HG03066 (cell line): ENCODE results near the gene AFDN.
"Not testable (repeated sequence)": the region's sequence is repeated elsewhere in the genome, so short reads cannot be mapped to it uniquely, and the experiment has no call there.

Source experiments
- ATAC-seq: cut with Tn5 transposase; IDR thresholded peaks from one replicate; pipeline ENCODE4 v1.9.1; 2021; ENCODE audit warnings: low read depth; ENCODE audit not compliant: unreplicated experiment

Gene AFDN

DNA sequence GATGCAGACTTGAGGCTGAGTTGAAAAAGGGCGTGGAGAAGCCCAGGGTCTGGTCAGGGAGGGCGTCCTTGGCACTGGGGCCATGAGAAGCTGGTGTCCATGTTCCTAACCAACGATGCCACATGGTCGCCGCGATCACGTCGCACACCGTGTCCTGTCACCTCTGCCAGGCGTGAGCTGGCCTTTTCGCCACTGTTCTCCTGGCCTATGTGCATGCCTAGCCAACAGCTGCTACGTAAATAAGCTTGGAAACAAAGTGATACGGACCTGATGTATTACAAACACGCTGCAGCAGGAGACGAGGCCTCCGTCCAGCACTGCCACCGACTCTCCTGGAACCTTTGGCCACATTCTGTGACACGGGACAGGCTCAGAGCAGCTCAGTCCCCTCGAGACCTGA lies 148.7 kb downstream of the AFDN start:
- no peak for ATAC-seq

DNA sequence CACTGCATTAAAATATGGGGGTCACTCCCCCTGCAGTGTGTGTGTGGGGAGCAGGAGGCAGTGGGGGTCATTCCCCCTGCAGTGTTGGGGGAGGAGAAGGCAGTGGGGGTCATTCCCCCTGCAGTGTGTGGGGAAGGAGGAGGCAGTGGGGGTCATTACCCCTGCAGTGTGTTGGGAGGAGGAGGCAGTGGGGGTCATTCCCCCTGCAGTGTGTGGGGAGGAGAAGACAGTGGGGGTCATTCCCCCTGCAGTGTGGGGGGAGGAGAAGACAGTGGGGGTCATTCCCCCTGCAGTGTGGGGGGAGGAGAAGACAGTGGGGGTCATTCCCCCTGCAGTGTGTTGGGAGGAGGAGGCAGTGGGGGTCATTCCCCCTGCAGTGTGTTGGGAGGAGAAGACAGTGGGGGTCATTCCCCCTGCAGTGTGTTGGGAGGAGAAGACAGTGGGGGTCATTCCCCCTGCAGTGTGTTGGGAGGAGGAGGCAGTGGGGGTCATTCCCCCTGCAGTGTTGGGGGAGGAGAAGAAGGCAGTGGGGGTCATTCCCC lies 149.5 kb downstream of the AFDN start:
- not testable (repeated sequence) for ATAC-seq

DNA sequence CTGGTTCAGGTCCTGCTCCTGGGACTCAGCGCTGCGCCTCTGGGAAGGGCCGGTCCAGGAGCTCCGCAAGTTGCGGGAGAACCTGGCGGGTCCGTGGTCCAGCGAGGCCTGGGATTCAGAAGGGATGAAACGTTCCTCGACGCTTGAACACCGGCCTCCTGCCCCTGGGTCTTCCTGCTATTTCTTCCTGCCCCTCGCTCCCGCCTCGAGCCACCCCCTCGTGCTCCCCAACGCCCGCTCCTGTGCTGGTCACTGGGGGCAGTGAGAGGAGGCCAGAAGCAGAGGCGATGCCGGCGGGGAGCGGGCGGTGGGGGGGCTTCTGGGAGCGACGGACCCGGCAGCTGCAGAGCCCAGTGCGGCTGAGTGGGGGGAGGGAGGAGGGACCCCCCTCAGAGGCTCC lies 150.0 kb downstream of the AFDN start:
- ATAC-seq, result no peak

DNA sequence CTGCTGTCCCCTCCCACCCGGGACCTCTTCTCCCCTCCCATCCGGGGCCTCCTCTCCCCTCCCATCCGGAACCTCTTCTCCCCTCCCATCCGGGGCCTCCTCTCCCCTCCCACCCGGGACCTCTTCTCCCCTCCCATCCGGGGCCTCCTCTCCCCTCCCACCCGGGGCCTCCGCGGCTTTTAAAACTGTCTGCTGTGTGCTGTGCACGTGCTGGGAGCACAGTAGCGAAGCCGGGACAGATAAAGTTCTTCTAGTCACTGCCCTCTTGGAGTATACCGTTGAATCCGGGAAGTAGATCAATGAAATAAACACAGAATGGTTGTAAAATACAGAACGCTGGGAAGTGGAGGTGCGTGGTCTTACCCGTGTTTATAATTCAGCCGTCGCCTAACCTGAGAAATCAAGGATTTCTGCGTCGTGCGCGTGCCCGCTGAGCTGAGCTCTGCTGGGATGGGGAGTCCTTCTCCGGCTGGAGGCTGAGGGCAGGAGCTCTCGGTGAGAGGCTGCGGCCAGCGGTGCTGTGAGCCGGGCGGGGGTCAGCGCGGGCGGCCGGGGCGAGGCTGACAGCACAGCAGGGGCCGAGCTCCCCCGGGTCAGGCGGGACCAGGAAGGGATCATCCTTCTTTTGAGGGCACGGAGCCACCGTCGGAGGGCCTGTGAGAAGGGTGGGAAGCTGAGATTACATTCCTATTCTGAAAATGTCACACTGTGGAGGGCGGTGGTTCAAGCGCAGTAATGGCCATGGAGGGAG lies 151.2 kb downstream of the AFDN start:
- ATAC-seq, result no peak

DNA sequence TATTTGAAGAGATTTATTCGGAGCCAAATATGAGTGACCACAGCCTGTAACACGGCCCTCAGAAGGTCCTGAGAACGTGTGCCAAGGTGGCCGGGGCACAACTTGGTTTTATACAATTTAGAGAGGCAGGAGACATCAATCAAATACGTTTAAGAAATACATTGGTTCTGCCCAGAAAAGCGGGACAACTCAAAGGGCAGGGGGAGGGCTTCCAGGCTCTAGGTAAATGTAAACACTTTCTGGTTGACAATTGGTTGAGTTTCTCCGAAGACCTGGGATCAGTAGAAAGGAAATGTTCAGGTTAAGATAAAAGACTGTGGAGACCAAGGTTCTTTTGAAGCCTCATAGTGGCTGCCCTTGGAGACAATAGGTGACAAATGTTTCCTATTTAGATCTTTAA lies 151.9 kb downstream of the AFDN start:
- ATAC-seq, result no peak

DNA sequence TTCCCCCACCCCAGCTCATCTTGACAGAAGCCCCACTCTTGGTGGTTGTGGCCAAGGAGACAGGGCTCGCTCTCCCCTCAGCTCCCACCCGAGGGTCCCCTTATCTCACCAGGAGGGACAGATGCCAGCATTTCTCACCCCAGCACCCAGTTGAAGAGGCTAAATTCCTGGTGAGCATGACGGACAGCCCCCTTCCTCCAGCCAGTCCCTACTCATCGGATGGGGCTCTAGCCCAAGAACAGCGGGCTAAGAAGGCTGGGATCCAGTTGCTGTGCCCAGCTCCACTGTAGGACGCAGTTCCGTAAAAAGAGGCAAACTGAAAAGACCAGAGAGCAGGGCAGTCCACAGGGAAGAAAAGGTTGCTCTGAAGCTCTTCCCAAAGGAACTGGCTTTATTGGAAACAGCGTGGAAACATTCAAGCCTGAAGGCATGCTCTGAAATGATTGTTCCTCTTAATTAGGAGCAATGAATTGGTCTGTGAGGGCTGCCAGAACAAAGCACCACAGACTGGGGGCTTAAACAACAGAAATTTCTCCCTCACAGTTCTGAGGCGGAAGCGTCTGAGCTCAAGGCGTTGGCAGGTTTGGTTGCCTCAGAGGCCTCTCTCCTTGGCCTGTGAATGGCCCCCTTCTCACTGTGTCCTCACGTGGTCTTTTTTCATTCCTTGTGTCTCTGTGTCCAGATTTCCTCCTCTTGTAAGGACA lies 152.9 kb downstream of the AFDN start:
- ATAC-seq, result no peak

DNA sequence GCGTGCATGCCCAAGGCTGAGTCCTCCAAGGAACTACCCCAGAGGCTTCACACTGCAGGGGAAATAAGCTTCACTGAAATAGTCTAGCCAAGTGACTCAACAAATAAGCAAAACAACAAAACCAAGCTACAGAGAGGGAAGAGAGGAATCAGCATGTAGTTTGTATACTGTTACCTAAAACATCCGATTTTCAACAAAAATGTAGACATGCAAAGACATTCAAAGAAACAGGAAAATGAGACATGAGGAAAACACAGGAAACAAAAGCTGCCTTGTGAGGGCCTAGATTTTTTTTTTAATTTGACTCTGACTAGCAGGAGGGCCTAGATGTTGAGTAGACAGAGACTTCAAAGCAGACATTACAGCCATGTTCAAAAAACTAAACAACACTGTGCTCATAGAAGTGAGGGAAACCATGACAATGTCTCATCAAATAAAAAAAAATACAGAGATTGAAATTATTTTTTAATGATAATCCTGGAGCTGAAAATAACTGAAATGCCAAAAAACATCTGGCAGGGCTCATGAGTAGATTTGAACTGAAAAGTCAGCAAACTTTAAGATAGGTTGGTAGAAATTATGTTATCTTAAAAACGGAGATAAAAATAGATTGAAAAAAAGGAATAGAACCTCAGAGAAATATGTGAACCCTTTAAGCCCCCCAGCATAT lies 154.3 kb downstream of the AFDN start:
- ATAC-seq, result no peak

DNA sequence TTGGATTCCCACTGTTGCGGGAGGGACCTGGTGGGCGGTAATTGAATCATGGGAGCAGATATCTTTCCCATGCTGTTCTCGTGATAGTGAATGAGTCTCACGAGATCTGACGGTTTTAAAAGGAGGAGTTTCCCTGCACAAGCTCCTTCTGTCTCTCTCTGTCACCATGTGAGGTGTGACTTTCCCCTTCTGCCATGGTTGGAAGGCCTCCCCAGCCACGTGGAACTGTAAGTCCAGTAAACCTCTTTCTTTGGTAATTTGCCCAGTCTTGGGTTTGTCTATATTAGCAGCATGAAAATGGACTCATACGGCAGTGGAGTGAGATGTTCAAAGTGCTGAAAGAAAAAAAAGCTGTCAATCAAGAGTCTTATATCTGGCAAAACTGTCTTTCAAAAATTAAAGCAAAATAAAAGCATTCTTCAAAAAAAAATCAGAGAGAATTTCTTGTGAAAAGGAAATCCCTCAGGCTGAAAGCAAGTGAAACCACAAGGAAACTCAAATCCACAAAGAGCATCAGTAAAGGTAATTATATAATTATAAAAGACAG lies 155.3 kb downstream of the AFDN start:
- no peak for ATAC-seq

DNA sequence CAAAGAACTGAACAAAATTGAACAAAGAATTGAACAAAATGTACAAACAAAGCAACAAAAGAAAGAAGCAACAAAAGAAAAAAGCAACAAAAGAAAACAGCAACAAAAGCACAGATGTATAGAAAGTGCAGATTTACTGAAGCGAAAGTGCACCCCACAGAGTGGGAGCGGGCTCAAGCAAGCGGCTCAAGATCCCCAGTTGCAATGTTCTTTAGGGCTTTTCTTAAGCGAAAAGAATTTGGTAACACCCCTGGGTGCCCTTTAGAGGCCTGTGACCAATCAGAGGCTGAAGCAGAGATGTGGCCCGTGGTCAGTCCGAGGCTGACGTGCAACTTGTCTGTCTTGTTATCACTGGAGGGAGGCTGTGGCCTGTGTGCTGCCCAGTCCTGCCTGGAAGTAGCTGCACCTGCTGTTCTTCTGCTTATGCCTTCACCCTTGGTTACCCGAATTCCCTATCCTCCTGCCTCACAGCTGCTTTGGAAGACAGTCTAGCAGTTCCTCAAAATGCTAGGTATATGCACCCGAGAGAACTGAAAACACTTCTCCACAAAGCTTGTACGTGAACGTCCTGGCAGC lies 157.5 kb downstream of the AFDN start:
- ATAC-seq, result no peak

DNA sequence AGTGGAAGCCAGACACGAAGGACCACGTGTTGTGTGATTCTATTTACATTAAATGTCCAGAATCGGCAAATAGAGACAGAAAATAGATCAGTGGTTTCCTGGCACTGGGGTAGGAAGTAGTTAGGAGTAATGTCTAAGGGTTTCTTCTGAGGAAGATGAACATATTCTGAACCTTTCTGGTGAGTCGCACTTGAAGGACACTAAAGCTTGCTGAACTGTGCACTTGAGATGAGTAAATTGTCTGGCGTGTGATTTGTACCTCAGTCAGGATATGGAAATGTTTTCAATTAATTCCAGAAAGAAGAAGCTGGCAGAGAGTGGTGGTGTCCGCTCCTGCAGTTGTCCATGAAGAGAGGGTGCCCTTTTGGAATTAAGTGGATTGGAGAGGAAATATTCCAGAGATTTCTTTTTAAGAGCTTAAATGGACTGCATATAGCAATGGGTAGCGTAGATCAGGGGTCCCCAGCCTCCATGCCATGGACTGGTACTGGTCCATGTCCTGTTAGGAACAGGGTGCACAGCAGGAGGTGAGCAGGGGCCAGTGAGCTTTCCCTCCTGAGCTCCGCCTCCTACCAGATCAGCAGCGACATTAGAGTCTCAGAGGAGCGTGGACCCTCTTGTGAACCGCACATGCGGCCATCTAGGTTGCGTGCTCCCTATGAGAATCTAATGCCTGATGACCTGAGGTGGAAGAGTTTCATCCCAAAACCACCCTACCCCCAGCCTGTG lies 158.3 kb downstream of the AFDN start:
- ATAC-seq, result no peak

DNA sequence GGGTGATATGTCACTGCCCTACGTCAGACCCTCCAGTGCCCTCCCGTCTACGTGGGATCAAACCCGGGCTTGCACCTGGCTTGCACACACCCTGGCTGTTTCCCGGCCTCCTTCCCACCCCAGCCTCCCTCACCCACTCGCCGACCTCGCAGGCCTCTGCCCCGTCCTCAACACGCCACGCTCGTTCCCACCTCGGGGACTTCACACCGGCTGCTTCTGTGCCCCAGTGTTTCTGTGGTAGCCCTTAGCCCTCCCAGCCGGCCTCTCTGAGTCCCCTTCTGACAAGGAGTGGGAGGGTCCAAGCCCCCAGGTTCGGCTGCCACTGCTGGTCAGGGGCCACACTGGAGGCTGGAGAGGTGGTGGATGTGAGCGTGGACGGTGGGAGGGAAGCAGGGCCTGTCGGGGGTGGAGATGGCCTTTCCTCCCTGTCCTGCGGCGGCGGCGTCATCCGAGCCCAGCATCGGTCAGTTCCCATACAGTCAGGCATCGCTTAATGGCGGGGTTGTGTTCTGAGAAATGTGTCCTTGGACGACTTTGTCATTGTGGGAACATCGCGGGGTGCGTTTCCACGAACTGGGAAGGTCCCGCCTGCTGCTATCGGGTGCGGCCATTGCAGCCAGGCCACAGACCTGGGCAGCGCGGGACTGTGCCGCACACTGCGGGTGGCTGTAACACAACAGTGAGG lies 159.3 kb downstream of the AFDN start:
- ATAC-seq, result no peak

DNA sequence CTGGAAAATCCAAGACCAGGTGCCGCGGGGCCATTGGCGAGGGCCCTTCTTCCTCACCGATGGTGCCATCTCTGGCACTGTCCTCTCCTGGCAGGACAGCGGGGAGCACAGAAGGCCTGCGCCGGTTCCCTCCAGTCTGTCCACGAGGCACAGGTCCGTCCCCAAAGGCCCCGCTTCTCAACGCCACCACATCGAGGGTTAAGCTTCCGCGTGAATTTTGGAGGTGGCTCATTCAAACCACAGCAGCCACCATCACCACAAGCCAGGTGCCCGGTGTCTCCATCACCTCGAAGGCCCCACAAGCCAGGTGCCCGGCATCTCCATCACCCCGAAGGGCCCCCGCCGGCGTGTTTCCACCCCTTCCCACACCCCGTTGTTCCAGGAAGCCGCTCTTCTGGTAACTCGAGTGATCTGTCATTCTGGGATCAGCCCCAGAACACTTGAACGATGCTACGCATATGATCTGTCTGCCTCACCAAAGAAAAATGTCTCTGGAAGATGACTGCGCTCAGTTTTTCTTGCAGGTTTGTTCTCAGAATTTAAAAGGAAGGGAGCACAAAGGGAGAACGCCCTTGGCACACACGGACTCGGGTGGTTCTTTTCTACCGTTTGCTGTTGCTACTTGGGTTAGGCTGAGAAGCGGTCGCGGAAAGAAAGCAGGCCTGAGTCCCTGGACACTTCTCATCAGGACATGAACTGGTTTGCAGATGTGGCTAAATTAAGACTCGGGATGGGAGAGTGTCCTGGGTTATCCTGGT lies 160.9 kb downstream of the AFDN start:
- no peak for ATAC-seq

DNA sequence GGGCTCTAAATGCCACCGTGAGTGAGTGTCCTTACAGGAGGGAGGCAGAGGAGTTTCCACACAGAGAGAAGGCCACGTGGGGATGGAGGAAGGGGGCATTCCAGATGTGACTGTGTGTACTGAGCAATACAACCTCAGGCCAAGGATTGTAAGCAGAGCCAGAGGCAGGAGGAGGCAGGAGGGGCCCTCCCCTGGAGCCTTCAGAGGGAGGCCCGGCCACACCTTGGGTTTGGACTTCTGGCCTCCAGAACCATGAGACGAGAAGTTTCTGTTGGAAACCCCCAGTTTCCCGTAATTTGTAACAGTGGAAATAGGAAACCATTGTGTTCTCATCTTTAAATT lies 161.4 kb downstream of the AFDN start:
- ATAC-seq, result no peak

DNA sequence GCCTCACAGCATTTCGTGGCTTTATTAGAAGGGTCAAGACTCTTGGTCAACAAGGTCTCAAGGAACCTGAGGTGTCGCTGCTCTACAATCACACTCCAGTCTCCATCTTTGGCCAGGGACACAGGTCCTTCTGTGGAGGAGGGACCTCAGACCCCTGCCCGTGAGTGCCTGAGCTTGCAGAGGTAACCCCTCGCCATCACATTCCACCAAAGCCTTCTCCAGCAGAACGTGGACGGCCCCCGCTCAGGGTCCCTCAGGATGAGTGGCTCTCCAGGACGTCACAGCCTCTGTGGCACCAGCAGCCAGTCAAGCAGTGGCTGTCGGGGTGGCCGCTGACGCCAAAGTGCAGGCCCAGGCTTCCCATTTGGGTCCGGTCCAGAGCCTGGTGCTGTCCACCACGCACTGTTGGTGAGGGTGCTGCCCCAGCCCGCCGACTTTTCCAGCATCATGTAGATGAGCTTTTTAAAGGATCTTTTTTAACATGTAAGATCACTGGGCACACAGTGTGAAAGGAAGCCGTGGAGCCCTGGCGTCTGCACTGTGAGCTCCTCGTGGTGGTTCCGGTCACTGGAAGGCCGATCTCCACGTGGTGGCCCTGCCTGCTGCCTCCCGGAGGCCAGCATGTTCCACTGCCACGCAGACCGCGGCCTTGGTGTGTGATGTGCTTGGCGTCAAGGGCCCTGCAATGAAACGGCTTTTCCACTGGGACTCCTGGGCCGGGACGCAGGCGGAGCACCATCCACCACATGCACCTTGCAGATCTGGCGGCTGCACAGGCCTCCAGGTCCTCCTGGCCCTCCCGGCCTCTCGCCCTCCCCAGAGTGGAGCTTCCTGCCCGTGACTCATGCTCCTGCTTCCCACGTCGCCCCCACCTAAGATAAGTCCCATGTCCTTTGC lies 162.5 kb downstream of the AFDN start:
- ATAC-seq, result no peak

DNA sequence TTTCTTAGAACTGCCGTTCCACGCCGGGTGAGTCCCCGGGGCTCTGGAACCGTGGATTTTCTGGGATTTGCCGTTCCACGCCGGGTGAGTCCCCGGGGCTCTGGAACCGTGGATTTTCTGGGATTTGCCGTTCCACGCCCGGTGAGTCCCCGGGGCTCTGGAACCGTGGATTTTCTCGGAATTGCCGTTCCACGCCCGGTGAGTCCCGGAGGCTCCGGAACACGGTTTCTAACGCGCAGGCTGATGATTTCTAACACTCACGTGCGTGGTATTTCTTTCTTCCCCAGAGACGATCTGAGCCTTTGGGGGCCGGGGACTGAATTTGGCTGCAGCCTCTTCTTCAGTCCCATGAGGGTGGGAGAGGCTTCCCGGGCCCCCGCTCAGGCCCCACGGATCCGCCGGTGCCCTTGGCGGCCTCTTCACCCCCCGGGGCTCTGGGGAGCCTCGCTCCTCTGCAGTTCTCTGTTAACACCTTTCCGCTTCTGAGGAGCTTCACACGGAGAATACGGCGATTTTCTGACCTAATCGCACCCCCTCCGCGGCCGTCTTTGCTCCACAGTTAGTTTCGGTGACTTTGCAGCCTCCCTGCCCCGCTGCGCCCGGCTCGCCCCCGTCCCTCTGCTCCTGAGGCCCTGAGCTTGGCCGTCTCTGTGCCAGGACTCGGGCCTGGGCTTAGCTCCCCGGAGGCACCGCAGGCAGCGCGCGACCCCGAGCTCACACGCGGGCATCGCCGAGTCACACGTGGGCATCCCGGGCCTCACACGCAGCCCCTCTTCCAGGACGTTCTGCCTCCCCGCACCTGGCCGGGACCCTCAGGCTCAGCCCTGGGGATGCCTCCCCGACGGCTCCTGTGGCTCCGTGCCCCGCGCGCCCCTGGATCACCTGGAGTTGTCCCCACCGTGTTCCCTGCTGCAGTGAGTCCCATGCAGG lies 163.6 kb downstream of the AFDN start:
- no peak for ATAC-seq

DNA sequence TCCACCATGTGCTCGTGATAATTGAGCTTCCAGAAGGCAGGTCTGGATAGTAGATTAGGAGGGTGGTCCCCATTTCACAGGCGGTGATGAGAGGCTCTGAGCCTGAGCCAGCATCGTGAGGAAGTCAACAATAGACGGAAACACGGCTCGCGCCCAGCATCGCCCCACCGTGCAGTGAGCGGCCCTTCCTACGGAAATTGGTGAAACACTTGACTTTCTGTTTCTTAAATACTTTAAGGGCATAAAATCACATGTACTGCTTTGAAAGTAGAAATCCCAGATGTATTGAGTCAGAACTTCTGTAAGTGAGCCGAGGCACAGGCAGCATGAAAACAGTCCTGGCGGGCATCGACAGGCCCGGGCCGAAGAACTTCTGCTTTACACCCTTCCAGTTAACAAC lies 166.5 kb downstream of the AFDN start:
- ATAC-seq, result no peak

DNA sequence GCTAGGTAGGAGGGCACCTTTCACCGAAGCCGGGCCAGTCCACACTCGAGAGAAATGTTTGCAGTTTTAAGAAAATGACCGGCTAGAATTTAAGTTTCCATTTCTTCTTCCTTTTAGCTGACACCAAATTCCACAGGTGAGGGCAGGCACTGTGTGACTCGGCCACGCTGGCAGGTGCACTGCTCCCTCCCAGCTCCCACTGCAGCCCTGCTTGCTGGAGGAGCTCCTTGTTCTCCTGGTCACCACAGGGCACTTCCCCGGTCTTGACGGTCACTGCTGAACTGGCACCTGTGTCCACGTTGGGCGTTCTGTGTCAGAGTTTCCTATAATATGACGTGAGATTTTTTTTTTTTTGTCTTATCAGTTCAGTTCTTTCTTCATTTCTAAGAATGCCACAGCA lies 167.1 kb downstream of the AFDN start:
- no peak for ATAC-seq
